ENCODE data around the gene TFF1. TPM values are rescaled to one million over a fixed set of nuclear protein-coding genes. Genes with fewer than 3 reads are reported as not detected.

Gene TFF1
- total RNA-seq, 3 donors from 2014 or later = 0.98 to 4.4 TPM; not detected in 1

- peaks cover 0 to 9% of the 10 kb centered on the region in 2 donors for H3K27me3 ChIP-seq
- H3K4me1 ChIP-seq = no peaks in the 10 kb centered on the region
- peaks cover 4 to 8% of the 10 kb centered on the region in 2 donors for H3K9me3 ChIP-seq
- intact Hi-C loops (cut with DNase I; ENCODE audit: low total_unique reads) = no loop called here
- TF ChIP-seq POLR2A (IDR thresholded peaks at IDR 0.05) (no peak), CTCF (IDR thresholded peaks at IDR 0.05) (no peak), POLR2AphosphoS5 (IDR thresholded peaks at IDR 0.05) (no peak)
- H3K4me3 ChIP-seq = no peak overlapping the region
- no peak overlapping the region for H3K27ac ChIP-seq
- no peaks in the 10 kb centered on the region for H3K36me3 ChIP-seq
- no peak for DNase-seq (ENCODE audit: low spot score in 2 of 2)
Measured at GRCh38 chr21:42362198-42362597, 4.1 kb downstream of the TFF1 start.

- peaks cover 0 to 9% of the 10 kb centered on the region in 2 donors for H3K27me3 ChIP-seq
- no peak overlapping the region for H3K4me3 ChIP-seq
- H3K4me1 ChIP-seq = no peaks in the 10 kb centered on the region
- DNase-seq (ENCODE audit: low spot score in 2 of 2) = no peak
- no peak for TF ChIP-seq POLR2A (IDR thresholded peaks at IDR 0.05)
- no peak for TF ChIP-seq POLR2AphosphoS5 (IDR thresholded peaks at IDR 0.05)
- TF ChIP-seq CTCF (IDR thresholded peaks at IDR 0.05) = no peak
- peaks cover 8 to 11% of the 10 kb centered on the region in 2 donors for H3K9me3 ChIP-seq
- H3K36me3 ChIP-seq = no peaks in the 10 kb centered on the region
- intact Hi-C loops (cut with DNase I; ENCODE audit: low total_unique reads) = no loop called here
- no peak overlapping the region for H3K27ac ChIP-seq
Measured at GRCh38 chr21:42361286-42361685, 5.0 kb downstream of the TFF1 start.

GRCh38 chr21:42360317-42360716, 6.0 kb downstream of the TFF1 start:
- no peaks in the 10 kb centered on the region for H3K36me3 ChIP-seq
- intact Hi-C loops (cut with DNase I; ENCODE audit: low total_unique reads) = no loop called here
- TF ChIP-seq POLR2A (IDR thresholded peaks at IDR 0.05) (no peak), CTCF (IDR thresholded peaks at IDR 0.05) (no peak), POLR2AphosphoS5 (IDR thresholded peaks at IDR 0.05) (no peak)
- no peak overlapping the region for H3K27ac ChIP-seq
- no peak for DNase-seq (ENCODE audit: low spot score in 2 of 2)
- no peak overlapping the region for H3K4me3 ChIP-seq
- H3K27me3 ChIP-seq = peaks cover 0 to 8% of the 10 kb centered on the region in 2 donors
- H3K4me1 ChIP-seq = no peaks in the 10 kb centered on the region
- peaks cover 8 to 11% of the 10 kb centered on the region in 2 donors for H3K9me3 ChIP-seq

- intact Hi-C loops (cut with DNase I; ENCODE audit: low total_unique reads) = no loop called here
- Histone ChIP-seq H3K27ac (no peak overlapping the region), H3K4me3 (no peak overlapping the region), H3K4me1 (no peaks in the 10 kb centered on the region), H3K27me3 (no peaks in the 10 kb centered on the region), H3K36me3 (no peaks in the 10 kb centered on the region), H3K9me3 (peaks cover 8 to 11% of the 10 kb centered on the region in 2 donors)
- DNase-seq (ENCODE audit: low spot score in 2 of 2) = no peak
- TF ChIP-seq CTCF (IDR thresholded peaks at IDR 0.05) = no peak
- no peak for TF ChIP-seq POLR2A (IDR thresholded peaks at IDR 0.05)
- TF ChIP-seq POLR2AphosphoS5 (IDR thresholded peaks at IDR 0.05) = no peak
Measured at GRCh38 chr21:42358937-42359336, 7.4 kb downstream of the TFF1 start.

- TF ChIP-seq CTCF (IDR thresholded peaks at IDR 0.05) = no peak
- TF ChIP-seq POLR2AphosphoS5 (IDR thresholded peaks at IDR 0.05) = no peak
- no peak for TF ChIP-seq POLR2A (IDR thresholded peaks at IDR 0.05)
- DNase-seq (ENCODE audit: low spot score in 2 of 2) = no peak
- Histone ChIP-seq H3K4me1 (no peaks in the 10 kb centered on the region), H3K4me3 (no peak overlapping the region), H3K27ac (no peak overlapping the region), H3K9me3 (peaks cover 8 to 11% of the 10 kb centered on the region in 2 donors), H3K36me3 (no peaks in the 10 kb centered on the region), H3K27me3 (no peaks in the 10 kb centered on the region)
- intact Hi-C loops (cut with DNase I; ENCODE audit: low total_unique reads) = no loop called here
Measured at GRCh38 chr21:42358261-42358660, 8.1 kb downstream of the TFF1 start.
